Measurements from ENCODE around the gene PLXNA4.

DNA sequence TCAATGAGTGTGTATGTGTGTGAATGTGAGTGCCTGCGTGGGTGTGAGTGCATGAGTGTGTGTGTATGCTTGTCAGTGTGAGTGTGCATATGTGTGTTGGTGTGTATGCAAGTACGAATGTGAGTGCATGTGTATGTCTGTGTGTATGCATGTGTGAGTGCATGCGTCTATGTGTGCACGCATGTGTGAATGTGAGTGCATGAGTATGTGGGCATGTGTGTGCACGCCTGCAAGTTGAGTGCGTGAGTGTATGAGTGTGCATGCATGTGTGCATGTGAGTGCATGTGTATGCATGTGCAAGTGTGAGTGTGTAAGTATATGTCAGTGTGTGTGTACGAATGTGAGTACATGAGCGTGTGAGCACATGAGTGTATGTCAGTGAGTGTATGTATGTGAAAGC lies 399.6 kb downstream of the PLXNA4 start:
- TF ChIP-seq, protein P1, sequence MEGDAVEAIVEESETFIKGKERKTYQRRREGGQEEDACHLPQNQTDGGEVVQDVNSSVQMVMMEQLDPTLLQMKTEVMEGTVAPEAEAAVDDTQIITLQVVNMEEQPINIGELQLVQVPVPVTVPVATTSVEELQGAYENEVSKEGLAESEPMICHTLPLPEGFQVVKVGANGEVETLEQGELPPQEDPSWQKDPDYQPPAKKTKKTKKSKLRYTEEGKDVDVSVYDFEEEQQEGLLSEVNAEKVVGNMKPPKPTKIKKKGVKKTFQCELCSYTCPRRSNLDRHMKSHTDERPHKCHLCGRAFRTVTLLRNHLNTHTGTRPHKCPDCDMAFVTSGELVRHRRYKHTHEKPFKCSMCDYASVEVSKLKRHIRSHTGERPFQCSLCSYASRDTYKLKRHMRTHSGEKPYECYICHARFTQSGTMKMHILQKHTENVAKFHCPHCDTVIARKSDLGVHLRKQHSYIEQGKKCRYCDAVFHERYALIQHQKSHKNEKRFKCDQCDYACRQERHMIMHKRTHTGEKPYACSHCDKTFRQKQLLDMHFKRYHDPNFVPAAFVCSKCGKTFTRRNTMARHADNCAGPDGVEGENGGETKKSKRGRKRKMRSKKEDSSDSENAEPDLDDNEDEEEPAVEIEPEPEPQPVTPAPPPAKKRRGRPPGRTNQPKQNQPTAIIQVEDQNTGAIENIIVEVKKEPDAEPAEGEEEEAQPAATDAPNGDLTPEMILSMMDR (IDR thresholded peaks at IDR 0.05 in 2 of 3, conservative IDR thresholded peaks at IDR 0.05 in 1 of 3; ENCODE audit: insufficient read depth in 2 of 3, low read depth in 1 of 3, low read length in 3 of 3) = no peak
- no peak for TF ChIP-seq KLF16 (IDR thresholded peaks at IDR 0.05)
- TF ChIP-seq EP300 (IDR thresholded peaks at IDR 0.05; ENCODE audit: low read length) = no peak
- no peak for TF ChIP-seq JUN (IDR thresholded peaks at IDR 0.05; ENCODE audit: borderline replicate concordance, low read depth, low read length)
- TF ChIP-seq JUN (CRISPR knock-in tag; IDR thresholded peaks at IDR 0.05; ENCODE audit: borderline replicate concordance) = no peak
